Measurements from ENCODE around the gene PNPLA2.

PNPLA2 gene

GRCh38 chr11:872799-873198 is 54.1 kb downstream of the PNPLA2 start:
- Histone ChIP-seq H2AFZ (ENCODE audit: low read length, unreplicated experiment) (no peak overlapping the region), H3K27me3 (ENCODE audit: insufficient read depth, low read length) (no peaks in the 10 kb centered on the region), H3K4me1 (ENCODE audit: control insufficient read depth, insufficient read depth, low read length, unreplicated experiment) (peaks cover 2% of the 10 kb centered on the region), H3K79me2 (ENCODE audit: control insufficient read depth, insufficient read depth, low read length, unreplicated experiment) (no peaks in the 10 kb centered on the region), H3K4me3 (ENCODE audit: low read depth, low read length) (no peak overlapping the region), H3K36me3 (ENCODE audit: insufficient read depth, low read length) (peaks cover 1% of the 10 kb centered on the region; the same call in 1 of the 2 replicates), H3K27ac (ENCODE audit: low read depth, low read length) (no peak overlapping the region)

- H3K79me2 ChIP-seq (ENCODE audit: control insufficient read depth, insufficient read depth, low read length, unreplicated experiment): no peaks in the 10 kb centered on the region
- H3K4me3 ChIP-seq (ENCODE audit: low read depth, low read length): no peak overlapping the region
- peaks cover 2% of the 10 kb centered on the region for H3K4me1 ChIP-seq (ENCODE audit: control insufficient read depth, insufficient read depth, low read length, unreplicated experiment)
- no peak overlapping the region for H2AFZ ChIP-seq (ENCODE audit: low read length, unreplicated experiment)
- peaks cover 2% of the 10 kb centered on the region; the same call in 1 of the 2 replicates for H3K36me3 ChIP-seq (ENCODE audit: insufficient read depth, low read length)
- no peaks in the 10 kb centered on the region for H3K27me3 ChIP-seq (ENCODE audit: insufficient read depth, low read length)
- H3K27ac ChIP-seq (ENCODE audit: low read depth, low read length): no peak overlapping the region
Observed at GRCh38 chr11:873706-874105, 55.0 kb downstream of the PNPLA2 start.
